ENCODE results near the gene MYO18A. TPM values are rescaled to one million over a fixed set of nuclear protein-coding genes. Genes with fewer than 3 reads are reported as not detected.

MYO18A gene
- total RNA-seq, 1 donor from 2014 or later, result 465 TPM

- no peaks in the 10 kb centered on the region for H3K36me3 Mint-ChIP-seq (ENCODE audit: unreplicated experiment)
- H3K27me3 Mint-ChIP-seq (ENCODE audit: unreplicated experiment), result peaks cover 15% of the 10 kb centered on the region
Measured at GRCh38 chr17:29121442-29121841, 58.8 kb downstream of the MYO18A start.

GRCh38 chr17:29120433-29120832, 59.8 kb downstream of the MYO18A start:
- Mint-ChIP-seq H3K4me3 (ENCODE audit: unreplicated experiment) (no peak overlapping the region), H3K27me3 (ENCODE audit: unreplicated experiment) (peaks cover 19% of the 10 kb centered on the region), H3K9me3 (ENCODE audit: unreplicated experiment) (peaks cover 13% of the 10 kb centered on the region), H3K27ac (ENCODE audit: unreplicated experiment) (no peak overlapping the region), H3K4me1 (ENCODE audit: low read depth, unreplicated experiment) (peaks cover 33% of the 10 kb centered on the region), H3K36me3 (ENCODE audit: unreplicated experiment) (no peaks in the 10 kb centered on the region)
- no peak for DNase-seq
- no peak for TF ChIP-seq CTCF (IDR thresholded peaks at IDR 0.05; ENCODE audit: partially characterized antibody, unreplicated experiment)

More at GRCh38 chr17:29121442-29121841, 58.8 kb downstream of the MYO18A start:
- H3K4me3 Mint-ChIP-seq (ENCODE audit: unreplicated experiment), result no peak overlapping the region
- TF ChIP-seq CTCF (IDR thresholded peaks at IDR 0.05; ENCODE audit: partially characterized antibody, unreplicated experiment), result no peak
- no peak overlapping the region for H3K27ac Mint-ChIP-seq (ENCODE audit: unreplicated experiment)
- DNase-seq, result no peak
- H3K9me3 Mint-ChIP-seq (ENCODE audit: unreplicated experiment), result peaks cover 11% of the 10 kb centered on the region
- peaks cover 29% of the 10 kb centered on the region for H3K4me1 Mint-ChIP-seq (ENCODE audit: low read depth, unreplicated experiment)

GRCh38 chr17:29119265-29119664, 60.9 kb downstream of the MYO18A start:
- Mint-ChIP-seq H3K27ac (ENCODE audit: unreplicated experiment) (peak overlapping the region; percentile 3), H3K36me3 (ENCODE audit: unreplicated experiment) (peaks cover 2% of the 10 kb centered on the region), H3K9me3 (ENCODE audit: unreplicated experiment) (peaks cover 13% of the 10 kb centered on the region), H3K27me3 (ENCODE audit: unreplicated experiment) (peaks cover 17% of the 10 kb centered on the region), H3K4me3 (ENCODE audit: unreplicated experiment) (no peak overlapping the region), H3K4me1 (ENCODE audit: low read depth, unreplicated experiment) (peaks cover 26% of the 10 kb centered on the region)
- no peak for TF ChIP-seq CTCF (IDR thresholded peaks at IDR 0.05; ENCODE audit: partially characterized antibody, unreplicated experiment)
- no peak for DNase-seq

GRCh38 chr17:29116804-29117753, 63.1 kb downstream of the MYO18A start:
- H3K36me3 Mint-ChIP-seq (ENCODE audit: unreplicated experiment), result peaks cover 5% of the 10 kb centered on the region
- H3K9me3 Mint-ChIP-seq (ENCODE audit: unreplicated experiment), result peaks cover 14% of the 10 kb centered on the region
- peak overlapping the region; percentile 28 for H3K27ac Mint-ChIP-seq (ENCODE audit: unreplicated experiment)
- peak; percentile 92 for DNase-seq
- H3K4me3 Mint-ChIP-seq (ENCODE audit: unreplicated experiment), result peak overlapping the region; percentile 56
- TF ChIP-seq CTCF (IDR thresholded peaks at IDR 0.05; ENCODE audit: partially characterized antibody, unreplicated experiment), result peak; percentile 98
- peaks cover 23% of the 10 kb centered on the region for H3K27me3 Mint-ChIP-seq (ENCODE audit: unreplicated experiment)
- H3K4me1 Mint-ChIP-seq (ENCODE audit: low read depth, unreplicated experiment), result peaks cover 34% of the 10 kb centered on the region

Data from glutamatergic neuron (in vitro differentiated cells).